GM12878 (cell line): Measurements from ENCODE around the gene OPN3. TPM values are rescaled to one million over a fixed set of nuclear protein-coding genes. Genes with fewer than 3 reads are reported as not detected.

ENCODE experiments used
- ATAC-seq: fragments of 200-7000 bp; cut with Tn5 transposase; 3 replicates; pipeline ENCODE4 v1.9.1; 2020; ENCODE audit warnings: mild to moderate bottlenecking, moderate library complexity
- BruUV-seq: library from RNA; stranded (reverse); fragments of 400-500 nt; replicated peaks from 2 replicates; lab custom pipeline; 2021; lab: Mats Ljungman, UMichigan
- CTCF ChIA-PET: fragments of 300-600 bp; sonication (Branson Sonifier 250); formaldehyde crosslinking; extraction: SDS; loops from one replicate; lab custom pipeline; 2021; ENCODE audit warnings: inconsistent platforms; lab: Yijun Ruan, JAX
- POLR2A ChIA-PET: fragments of 350-600 bp; formaldehyde crosslinking; extraction: SDS; loops from one replicate; lab custom pipeline; 2021; ENCODE audit warnings: inconsistent platforms; lab: Charles Lee
- RAD21 ChIA-PET: fragments of 300-600 bp; sonication (Branson Sonifier 250); formaldehyde crosslinking; loops from one replicate; lab custom pipeline; 2023; ENCODE audit warnings: antibody characterized with exemption; ENCODE audit not compliant: unreplicated experiment; lab: Charles Lee
- SMC1A ChIA-PET: fragments of 300-600 bp; sonication (Branson Sonifier 250); formaldehyde crosslinking; loops from one replicate; lab custom pipeline; 2023; ENCODE audit not compliant: unreplicated experiment, uncharacterized antibody; lab: Charles Lee
- DNase-seq: peaks from one replicate; pipeline ENCODE4 v3.0.0-alpha.2; 2011; ENCODE audit warnings: low read depth, low spot score
- FAIRE-seq: peaks from 3 replicates; lab custom pipeline; 2011; peaks lifted over from hg19 to GRCh38; lab: Jason Lieb, UNC
- H2AFZ ChIP-seq: 2 replicates; pipeline ENCODE4 v1.6.0; 2011; ENCODE audit warnings: low read depth, low read length, control low read depth; ENCODE audit not compliant: control insufficient read depth
- H3K27ac ChIP-seq: 2 replicates; pipeline ENCODE4 v1.5.1; 2011; ENCODE audit warnings: control low read depth; ENCODE audit not compliant: control insufficient read depth, insufficient read depth
- H3K27me3 ChIP-seq, 2 experiments: replicated peaks in 1 of 2; 2 replicates each; pipeline versions ENCODE4 v1.6.0 to v1.6.1; 2011; ENCODE audit warnings: low read length in 1 of 2; ENCODE audit not compliant: control insufficient read depth in 2 of 2, insufficient read depth in 2 of 2
- H3K36me3 ChIP-seq, 2 experiments: 2 replicates each; pipeline ENCODE4 v1.5.1; 2011; ENCODE audit warnings: low read length in 1 of 2; ENCODE audit not compliant: control insufficient read depth in 2 of 2, insufficient read depth in 2 of 2
- H3K4me1 ChIP-seq: 2 replicates; pipeline ENCODE4 v1.6.1; 2011; ENCODE audit warnings: mild to moderate bottlenecking, low read length, moderate library complexity, mixed read lengths; ENCODE audit not compliant: control insufficient read depth, insufficient read depth
- H3K4me2 ChIP-seq: 2 replicates; pipeline ENCODE4 v1.6.0; 2011; ENCODE audit warnings: control low read depth; ENCODE audit not compliant: control insufficient read depth, insufficient read depth
- H3K4me3 ChIP-seq: fragments of 200-600 bp; sonication (generic); 2 replicates; pipeline ENCODE4 v1.5.1; 2016
- H3K79me2 ChIP-seq: 2 replicates; pipeline ENCODE4 v1.6.0; 2011; ENCODE audit warnings: low read length; ENCODE audit not compliant: control insufficient read depth, insufficient read depth
- H3K9ac ChIP-seq: 2 replicates; pipeline ENCODE4 v1.8.0; 2011; ENCODE audit warnings: low read length, control low read depth, mixed read lengths; ENCODE audit not compliant: control insufficient read depth, insufficient read depth
- H3K9me3 ChIP-seq: replicated peaks from 3 replicates; pipeline ENCODE4 v1.5.1; 2011; ENCODE audit warnings: mild to moderate bottlenecking, low read length; ENCODE audit not compliant: control insufficient read depth, insufficient read depth
- H4K20me1 ChIP-seq: 2 replicates; pipeline ENCODE4 v1.6.0; 2011; ENCODE audit not compliant: control insufficient read depth, insufficient read depth
- ESRRA ChIP-seq: IDR thresholded peaks from 2 replicates; pipeline ENCODE4 v1.6.1; 2012; ENCODE audit warnings: mild to moderate bottlenecking, low read length, improper control_type of control experiment
- HSF1 ChIP-seq: fragments of 150-350 bp; IDR thresholded peaks from 2 replicates; pipeline ENCODE4 v1.6.1; 2014; ENCODE audit warnings: mild to moderate bottlenecking, low read depth, low read length
- KLF5 ChIP-seq: fragments of 450-650 bp; IDR thresholded peaks from 2 replicates; pipeline ENCODE4 v1.6.1; 2014; ENCODE audit warnings: mild to moderate bottlenecking; ENCODE audit not compliant: partially characterized antibody
- LARP7 ChIP-seq: fragments of 450-650 bp; IDR thresholded peaks from 2 replicates; pipeline ENCODE4 v1.6.1; 2017; ENCODE audit warnings: mild to moderate bottlenecking
- MAX ChIP-seq: IDR thresholded peaks from 2 replicates; pipeline ENCODE4 v1.6.1; 2012; ENCODE audit warnings: low read depth, low read length, improper control_type of control experiment
- NBN ChIP-seq: fragments of 450-650 bp; IDR thresholded peaks from 2 replicates; pipeline ENCODE4 v1.6.1; 2016
- NR2C2 ChIP-seq: IDR thresholded peaks from 2 replicates; pipeline ENCODE4 v1.6.1; 2011; ENCODE audit warnings: borderline replicate concordance, low read depth; ENCODE audit not compliant: control insufficient read depth, insufficient read length
- PML ChIP-seq: IDR thresholded peaks from 2 replicates; pipeline ENCODE4 v1.6.1; 2012; ENCODE audit warnings: low read length, inconsistent platforms
- RB1 ChIP-seq: fragments of 450-650 bp; formaldehyde crosslinking; IDR thresholded peaks from 2 replicates; pipeline ENCODE4 v1.6.1; 2017; ENCODE audit warnings: mild to moderate bottlenecking, borderline replicate concordance
- RBBP5 ChIP-seq: fragments of 200-600 bp; sonication (generic); conservative IDR thresholded peaks from 2 replicates; pipeline ENCODE4 v1.6.1; 2016
- REST ChIP-seq: IDR thresholded peaks from 2 replicates; pipeline ENCODE4 v1.6.1; 2012; ENCODE audit warnings: mild to moderate bottlenecking, low read depth, low read length
- STAT3 ChIP-seq: IDR thresholded peaks from 2 replicates; pipeline ENCODE4 v1.6.1; 2011; ENCODE audit warnings: low read depth, low read length, improper control_type of control experiment
- WRNIP1 ChIP-seq: IDR thresholded peaks from 2 replicates; pipeline ENCODE4 v1.6.1; 2011; ENCODE audit warnings: low read depth, low read length, improper control_type of control experiment, borderline replicate concordance
- in situ Hi-C: fragments of 300-500 bp; cut with MboI; formaldehyde crosslinking; loops from 9 replicates; pipeline ENCODE4 v1.14.3; 2018; ENCODE audit warnings: mixed read lengths
- intact Hi-C: fragments of 100-400 bp; cut with micrococcal nuclease; formaldehyde crosslinking; loops from one replicate; pipeline ENCODE4 v1.14.2; 2022; ENCODE audit not compliant: unreplicated experiment
- polyA plus RNA-seq, 11 experiments: library from polyadenylated mRNA; depleted of rRNA in 4 of 11; unstranded in 6 of 11; stranded (reverse) in 5 of 11; fragments of >200 nt; fragmentation: Nextera tagmentation in 4 of 11; fragmentation: Illumina TruSeq in 1 of 11; extraction: Ambion mirVana in 4 of 11; extraction: Trizol in 1 of 11; gene quantifications; 1 replicate in 1 of 11; 2 replicates in 10 of 11; pipeline versions ENCODE4 v1.2.1 to v1.2.3, GENCODE V29; 2011 to 2016; ENCODE audit warnings: inconsistent platforms in 2 of 11, missing spikeins in 2 of 11, low read depth in 1 of 11
- total RNA-seq, 4 experiments: library from RNA; depleted of rRNA in 3 of 4; stranded (reverse); fragments of >200 nt in 3 of 4; fragmentation: Illumina TruSeq in 1 of 4; extraction: Trizol in 1 of 4; gene quantifications; 2 replicates each; pipeline versions ENCODE4 v1.2.1 to v1.2.3, GENCODE V29; 2013 to 2021

The OPN3 gene
- total and polyA plus RNA-seq, 10 of the 15 experiments (the other 5 are each of a cell fraction or from before 2014, with no cell fraction given): 0.26 to 12.2 (median 7.4) TPM

- POLR2A ChIA-PET: no interaction called here
- no TSS peak for BruUV-seq
These were observed 48.9 kb downstream of the OPN3 start for GRCh38 chr1:241591317-241591716.

More at GRCh38 chr1:241591317-241591716, 48.9 kb downstream of the OPN3 start:
- Histone ChIP-seq H3K9ac (no peak overlapping the region), H2AFZ (no peak overlapping the region), H3K27me3 (no peaks in the 10 kb centered on the region), H3K4me3 (no peak overlapping the region), H3K4me2 (no peak overlapping the region), H3K27ac (no peak overlapping the region), H3K4me1 (no peaks in the 10 kb centered on the region), H4K20me1 (no peaks in the 10 kb centered on the region), H3K79me2 (no peaks in the 10 kb centered on the region), H3K36me3 (no peaks in the 10 kb centered on the region; a peak in 1 of 4 replicates), H3K9me3 (no peaks in the 10 kb centered on the region)
- ChIA-PET RAD21 (interaction anchor here (1.9 kb wide), 1 partner anchor 20 kb away, joined by 7 read pairs; no protein-coding TSS in a partner anchor), CTCF (interaction anchor here (0.6 to 3.3 kb wide), 4 partner anchors 9 to 101 kb away, joined by 3 to 17 read pairs (median 4); no protein-coding TSS in a partner anchor), SMC1A (interaction anchor here (1.0 kb wide), 1 partner anchor 11 kb away, joined by 3 read pairs; no protein-coding TSS in a partner anchor)
- intact Hi-C loops: no loop called here
- ATAC-seq: no peak
- in situ Hi-C loops: no loop called here
- DNase-seq: no peak
- FAIRE-seq: no peak
- TF ChIP-seq RBBP5 (no peak), WRNIP1 (no peak), LARP7 (no peak), KLF5 (no peak), MAX (no peak), ESRRA (no peak), HSF1 (no peak), NBN (no peak), STAT3 (no peak), RB1 (no peak), NR2C2 (no peak), PML (no peak), REST (no peak)
